HG02588 (cell line): Measurements from ENCODE around the gene DCTN1.
A peak's percentile ranks its signal among the peaks of the same experiment; 100 is the strongest.

ENCODE experiments used
- ATAC-seq: cut with Tn5 transposase; IDR thresholded peaks from one replicate; pipeline ENCODE4 v1.9.1; 2021; ENCODE audit warnings: mild to moderate bottlenecking, moderate library complexity; ENCODE audit not compliant: unreplicated experiment

DCTN1 gene

DNA sequence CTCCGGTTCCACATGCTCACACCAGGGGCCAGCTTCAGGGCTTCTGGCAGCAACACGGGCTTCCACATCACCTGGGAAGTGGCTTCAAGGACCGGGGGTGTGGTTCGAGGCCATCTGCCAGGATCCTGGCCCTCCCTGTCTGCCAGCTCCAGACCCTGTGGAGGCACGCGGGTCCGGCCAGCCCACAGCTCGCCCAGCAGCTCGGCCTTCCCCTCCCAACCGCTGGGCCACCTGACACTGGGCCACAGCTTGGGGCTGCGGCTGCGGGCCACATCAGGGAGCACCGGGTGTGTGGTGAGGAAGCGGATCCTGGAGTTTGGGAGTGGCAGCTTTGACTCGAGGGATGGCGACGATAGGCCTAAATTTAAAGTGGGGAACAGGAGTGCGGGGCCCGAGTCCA, 34.3 kb upstream of the DCTN1 start:
- no peak for ATAC-seq

DNA sequence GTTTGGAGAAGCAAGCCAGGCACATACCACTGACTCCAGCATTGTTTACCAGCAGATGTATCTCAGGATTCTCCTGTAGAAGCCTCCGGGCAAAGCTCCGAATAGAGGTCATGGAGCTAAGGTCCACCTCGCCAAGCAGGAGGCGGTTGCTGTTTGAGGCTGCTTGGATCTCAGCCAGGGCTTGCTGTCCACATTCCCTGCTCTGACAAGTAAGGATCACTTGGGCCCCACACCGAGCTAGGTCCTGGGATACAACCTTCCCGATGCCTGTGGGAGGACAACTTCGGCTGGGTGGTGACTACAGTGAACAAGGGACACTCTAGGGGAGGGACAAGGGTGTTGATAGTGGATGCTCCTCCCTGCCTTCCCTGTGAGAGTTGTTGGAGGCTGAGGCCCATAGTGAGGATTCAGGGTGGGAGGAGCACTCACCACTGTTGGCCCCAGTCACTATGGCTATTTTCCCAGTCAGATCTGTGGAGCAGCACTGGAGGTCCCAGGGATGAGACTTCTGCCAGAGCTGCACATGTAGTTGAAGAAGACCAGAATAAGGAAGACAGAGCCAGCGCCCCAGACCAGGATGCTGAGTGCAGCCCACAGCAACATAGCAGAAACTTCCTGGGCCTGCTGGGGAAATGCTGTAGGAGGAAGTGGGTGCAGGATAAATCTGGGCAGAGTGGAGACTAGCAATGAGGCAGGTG, 33.0 kb upstream of the DCTN1 start:
- ATAC-seq = no peak

DNA sequence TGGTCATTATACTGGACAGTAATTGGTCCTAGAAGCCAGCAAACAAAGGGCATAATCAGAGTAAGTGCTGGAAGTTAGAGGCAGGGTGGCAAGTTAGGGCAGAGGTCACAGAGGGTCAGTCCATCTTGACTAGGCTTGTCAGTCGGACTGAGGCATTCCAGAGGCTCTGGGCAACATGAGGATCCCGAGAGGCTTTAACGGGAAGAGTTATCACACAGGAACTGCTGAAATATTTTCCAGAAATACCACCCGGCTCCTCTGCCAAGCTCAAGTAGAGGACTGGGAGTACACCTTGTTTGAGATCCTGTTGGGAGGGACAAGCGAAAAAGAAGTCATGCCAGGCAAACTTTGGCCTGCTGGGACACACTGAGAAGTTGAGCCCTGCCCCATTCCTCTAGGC, 27.6 kb upstream of the DCTN1 start:
- ATAC-seq = no peak

DNA sequence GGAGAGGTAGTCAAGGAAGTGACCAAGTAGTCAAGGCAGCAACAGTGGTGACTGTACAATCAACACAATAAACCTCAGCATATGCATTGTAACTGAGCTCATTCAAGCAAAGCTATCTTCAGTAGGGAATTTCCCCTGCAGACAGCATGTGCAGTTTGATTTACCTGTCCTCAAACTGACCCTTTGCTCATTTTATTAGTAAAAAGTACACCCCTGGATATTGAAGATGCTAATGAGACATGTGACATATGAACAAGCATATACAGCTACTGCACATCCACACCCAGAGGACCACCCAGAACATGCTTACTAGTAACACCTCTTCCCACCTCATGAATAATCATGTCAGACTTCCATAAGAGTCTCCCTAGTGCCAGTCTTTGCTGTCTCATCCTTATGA, 25.9 kb upstream of the DCTN1 start:
- no peak for ATAC-seq

DNA sequence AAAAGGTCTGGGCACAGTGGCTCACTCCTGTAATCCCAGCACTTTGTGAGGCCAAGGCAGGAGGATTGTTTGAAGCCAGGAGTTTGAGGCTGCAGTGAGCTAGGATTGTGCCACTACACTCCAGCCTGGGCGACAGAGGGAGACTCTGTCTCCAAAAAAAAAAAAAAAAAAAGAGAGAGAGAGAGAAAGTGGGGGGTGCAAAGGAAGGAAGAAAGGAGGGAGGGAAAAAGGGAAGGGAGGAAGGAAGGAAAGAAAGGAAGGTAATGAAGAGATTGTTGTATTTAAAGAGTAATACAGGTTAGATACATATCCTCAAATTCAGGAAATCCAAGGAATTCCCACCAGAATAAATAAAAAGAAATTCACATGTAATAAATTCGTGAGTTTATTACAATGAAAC, 21.8 kb upstream of the DCTN1 start:
- no peak for ATAC-seq

DNA sequence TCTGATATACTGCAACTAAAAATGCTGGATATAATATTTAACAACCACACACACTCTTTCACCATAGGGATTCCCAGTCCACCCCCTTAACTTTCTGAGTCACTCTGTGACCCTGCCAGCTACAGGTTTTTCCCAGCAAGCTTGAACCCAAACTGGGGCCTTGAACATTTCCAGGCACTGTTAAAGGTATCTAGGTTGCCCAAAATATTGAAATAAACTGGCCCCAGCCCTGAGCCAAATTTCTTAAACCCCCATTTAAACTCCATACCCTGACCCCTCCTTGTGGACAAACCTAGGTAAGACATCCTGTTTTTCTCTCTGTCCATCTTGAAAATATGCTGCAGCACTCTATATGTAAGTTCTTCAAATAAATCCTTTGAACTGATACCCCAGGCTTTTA, 19.7 kb upstream of the DCTN1 start:
- no peak for ATAC-seq

DNA sequence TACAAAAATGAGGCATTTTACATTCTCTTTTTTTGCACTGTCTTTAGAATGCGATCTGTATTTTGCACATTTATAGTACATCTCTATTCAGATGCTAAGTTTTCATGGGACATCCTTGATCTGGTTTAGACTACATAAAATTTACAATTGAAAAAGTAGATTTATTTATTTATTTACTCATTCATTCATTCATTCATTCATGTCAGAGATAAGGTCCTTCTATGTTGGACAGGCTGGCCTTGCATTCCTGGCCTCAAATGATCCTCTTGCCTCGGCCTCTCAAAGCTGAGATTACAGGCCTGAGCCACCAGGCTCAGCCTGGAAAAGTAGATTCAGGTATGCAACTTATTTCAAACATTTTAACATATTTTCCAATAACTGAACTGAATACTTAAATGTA, 16.0 kb upstream of the DCTN1 start:
- ATAC-seq = no peak

DNA sequence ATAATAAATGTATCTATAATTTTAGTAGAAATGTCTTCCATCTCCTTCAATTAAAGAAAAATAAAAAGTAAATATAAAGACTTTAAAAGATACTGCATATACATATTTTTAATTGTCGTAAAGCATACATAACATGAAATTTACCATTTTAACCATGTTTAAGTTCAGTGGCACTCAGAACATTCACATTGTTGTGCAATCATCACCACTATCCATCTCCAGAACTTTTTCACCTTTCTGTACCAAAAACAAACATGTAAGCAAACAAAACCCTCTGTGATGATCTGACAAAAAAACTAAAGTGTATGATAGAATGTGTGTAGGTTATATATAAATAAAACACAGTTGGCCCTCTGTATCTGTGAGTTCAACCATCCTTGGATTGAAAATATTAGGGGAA, 13.4 kb upstream of the DCTN1 start:
- no peak for ATAC-seq

DNA sequence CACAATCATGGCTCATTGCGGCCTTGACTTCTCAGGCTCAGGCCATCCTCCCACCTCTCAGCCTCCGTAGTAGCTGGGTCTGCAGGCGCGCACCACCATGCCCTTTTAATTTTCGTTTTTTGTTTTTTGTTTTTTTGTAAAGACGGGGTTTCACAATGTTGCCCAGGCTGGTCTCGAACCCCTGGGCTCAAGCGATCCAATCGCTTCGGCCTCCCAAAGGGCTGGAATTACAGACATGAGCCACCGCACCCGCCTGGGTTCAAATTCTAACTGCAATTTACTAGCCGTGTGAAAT, 12.3 kb upstream of the DCTN1 start:
- ATAC-seq = no peak

DNA sequence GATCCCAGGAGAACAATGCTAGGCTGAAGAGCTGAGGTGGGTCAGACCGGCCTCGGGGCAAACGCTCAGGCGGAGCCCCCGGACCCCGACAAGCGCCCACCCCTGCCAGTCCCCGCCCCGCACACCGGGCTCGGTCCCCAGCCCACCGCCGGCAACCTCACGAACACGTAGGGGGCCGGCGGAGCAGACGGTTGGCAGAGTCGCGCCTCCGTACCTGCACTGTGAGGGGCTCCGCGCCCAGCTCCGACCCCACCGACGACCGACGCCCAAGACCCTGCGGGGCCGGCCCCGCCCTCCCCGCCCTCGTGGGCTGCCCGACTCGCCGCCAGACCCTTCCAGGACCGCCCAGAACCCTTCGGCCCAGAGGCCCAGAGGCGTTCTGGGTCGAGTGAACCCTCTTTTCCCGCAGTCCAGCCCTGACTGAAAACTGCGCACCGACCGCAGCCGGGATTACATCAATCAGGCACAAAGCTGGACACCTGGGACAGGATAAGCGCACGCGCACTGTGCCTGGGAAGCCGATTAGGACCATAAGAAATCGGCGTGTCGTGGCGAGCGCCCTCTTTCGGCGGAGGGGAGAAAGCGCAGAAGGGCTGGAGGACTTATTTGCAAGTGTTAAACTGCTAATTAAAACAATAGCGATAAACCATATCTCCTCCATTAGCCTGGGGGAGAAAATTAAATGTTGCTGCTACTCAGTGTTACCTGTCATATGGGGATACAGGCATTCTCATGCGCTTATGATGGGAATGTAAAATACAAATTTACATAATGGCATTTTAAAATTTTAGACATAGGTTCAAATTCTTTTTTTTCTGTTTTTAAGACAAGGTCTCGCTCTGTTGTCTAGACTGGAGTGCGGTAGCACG, 11.7 kb upstream of the DCTN1 start:
- ATAC-seq = peak; percentile 68

DNA sequence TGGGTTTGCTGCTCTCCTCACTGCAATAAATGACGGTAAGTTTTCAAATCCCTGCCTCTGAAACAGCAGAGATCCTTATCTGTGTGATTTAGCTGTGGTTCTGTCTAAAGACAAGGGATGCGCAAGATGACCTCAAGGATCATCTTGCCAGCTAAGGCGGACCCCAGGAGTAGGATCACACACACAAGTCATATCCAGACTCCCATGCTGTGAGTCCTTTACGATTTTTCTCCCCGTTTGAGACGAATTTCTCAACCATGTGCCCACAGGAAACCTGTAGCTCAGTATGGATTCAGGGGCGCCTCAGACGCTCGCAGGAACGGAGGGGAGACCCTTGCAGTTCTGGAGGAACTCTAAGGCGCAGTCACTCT, 11.1 kb upstream of the DCTN1 start:
- no peak for ATAC-seq

DNA sequence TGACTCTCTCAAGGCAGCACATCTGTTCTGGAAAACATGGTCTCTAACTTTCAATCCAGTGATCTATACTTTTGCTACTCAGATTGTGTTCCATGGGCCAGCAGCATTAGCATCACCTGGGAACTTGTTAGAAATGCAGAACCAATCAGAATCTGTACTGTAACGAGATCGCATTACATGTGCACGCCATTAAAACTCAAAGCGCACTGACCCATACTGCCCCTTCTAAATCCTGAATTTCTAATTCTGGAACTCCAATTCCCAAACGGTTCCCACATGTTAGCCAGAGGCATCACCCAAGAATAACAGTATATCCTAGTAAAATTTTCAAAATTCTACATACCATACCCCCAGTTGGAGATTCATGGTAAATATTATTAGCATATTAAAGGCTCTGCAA, 10.5 kb upstream of the DCTN1 start:
- ATAC-seq = no peak

DNA sequence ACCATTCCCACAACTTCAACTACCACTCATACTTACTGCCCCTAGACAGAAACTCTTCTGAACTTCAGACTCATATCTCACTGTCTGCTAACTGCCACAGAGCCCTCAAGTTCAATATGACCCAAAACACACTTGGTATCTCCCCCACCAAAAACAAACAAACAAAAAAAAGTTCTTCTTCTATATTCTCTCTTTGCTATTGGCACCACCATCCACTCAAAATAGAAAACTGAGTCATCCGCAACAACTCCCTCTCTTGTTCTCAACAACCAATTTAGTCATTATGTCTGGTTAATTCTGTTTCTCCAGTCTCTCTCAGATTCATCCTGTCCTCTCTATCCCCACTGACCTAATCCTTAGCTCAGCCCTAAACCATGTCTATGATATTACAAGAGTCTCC, 7.2 kb upstream of the DCTN1 start:
- ATAC-seq = no peak

DNA sequence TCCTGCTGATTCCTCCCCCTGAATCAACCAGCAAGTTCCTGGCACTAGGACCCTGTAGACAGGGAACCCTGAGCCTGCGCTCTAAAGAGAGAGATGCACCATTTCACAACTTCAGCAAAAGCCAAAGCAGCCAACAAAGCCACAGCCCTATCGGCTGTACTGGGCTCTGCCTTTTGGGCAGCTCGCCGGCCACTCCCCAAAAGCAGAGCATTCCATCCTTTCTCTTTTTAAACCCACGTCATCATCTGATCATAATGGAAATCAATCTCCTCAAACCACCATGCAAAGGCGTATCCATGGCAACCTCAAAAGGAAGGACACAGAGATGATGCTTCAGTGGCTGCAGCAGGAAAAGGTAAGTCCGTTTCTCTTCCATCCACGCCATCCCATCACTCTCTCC, 5.3 kb upstream of the DCTN1 start:
- ATAC-seq = no peak

DNA sequence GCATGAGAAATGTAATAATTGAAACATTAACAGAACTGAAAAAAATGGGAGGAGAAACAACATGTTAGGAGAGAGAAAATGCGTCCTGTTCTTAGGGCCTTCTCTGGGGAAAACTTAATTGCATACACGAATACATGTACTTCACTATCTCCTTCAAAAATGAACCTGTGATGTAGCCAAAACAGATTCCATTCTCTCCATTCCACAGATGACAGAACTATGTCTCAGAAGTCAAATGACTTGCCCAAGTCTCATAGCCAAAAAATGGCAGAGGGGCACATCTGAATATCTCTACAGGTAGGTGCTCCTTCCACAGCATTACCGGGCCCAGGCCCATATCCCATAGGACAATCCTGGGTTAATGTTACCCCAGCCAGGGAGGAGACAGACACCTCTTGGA, 3.9 kb upstream of the DCTN1 start:
- no peak for ATAC-seq

DNA sequence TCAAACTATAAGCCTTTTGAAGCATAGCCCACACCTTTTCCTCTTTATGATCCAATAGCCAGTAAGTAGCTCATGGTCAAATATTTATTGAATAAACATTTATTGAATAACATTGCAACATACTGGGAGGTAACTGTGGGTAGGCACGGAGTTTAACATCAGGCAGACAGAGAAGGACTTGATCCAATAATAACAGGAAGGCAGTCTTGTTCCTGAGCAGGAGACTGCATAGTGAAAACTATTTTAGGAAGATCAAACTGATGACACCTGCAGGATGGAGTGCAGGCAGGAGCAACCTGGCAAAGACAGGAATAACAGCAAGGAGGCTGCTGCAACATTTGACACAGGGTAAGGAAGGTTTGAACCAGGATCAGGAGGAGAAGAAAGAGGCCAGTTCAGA, 3.1 kb upstream of the DCTN1 start:
- ATAC-seq = no peak

DNA sequence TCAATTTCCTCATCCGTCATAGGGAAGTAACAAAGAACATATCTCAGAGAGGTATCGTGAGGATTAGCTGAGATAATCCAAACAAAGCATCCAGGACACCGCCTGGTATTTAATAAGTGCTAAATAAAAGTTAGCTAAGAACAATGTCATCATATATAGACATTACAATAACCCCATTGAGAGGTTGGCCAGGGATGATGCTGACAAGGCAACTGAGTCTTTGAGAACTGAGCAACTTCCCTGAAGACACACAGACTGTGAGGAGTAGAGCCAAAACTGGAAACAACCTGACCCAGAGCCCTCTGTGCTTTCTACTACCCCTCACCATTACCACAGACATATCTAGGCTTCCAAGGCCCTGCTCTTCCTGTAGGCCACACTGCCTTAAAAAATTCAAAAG, 1.6 kb upstream of the DCTN1 start:
- ATAC-seq = no peak

DNA sequence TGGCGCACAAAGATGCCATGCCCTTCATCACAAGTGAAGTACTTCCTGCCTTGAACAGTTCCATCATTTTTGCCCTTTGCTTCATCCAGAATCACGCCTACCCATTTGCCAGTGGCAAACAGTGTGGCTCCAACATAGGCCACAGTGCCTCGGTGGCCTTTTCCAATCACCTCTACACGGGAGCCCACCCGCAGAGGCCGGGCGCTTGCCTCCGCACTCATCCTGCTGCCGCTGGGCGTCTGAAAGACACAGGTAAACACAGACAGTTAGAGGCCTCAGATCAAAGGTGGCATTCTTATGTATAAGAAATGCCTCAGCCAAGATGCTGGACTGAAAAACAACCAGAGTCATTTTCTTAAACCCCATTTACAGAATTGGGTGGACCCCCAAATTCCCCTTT, 2.1 kb downstream of the DCTN1 start:
- no peak for ATAC-seq

DNA sequence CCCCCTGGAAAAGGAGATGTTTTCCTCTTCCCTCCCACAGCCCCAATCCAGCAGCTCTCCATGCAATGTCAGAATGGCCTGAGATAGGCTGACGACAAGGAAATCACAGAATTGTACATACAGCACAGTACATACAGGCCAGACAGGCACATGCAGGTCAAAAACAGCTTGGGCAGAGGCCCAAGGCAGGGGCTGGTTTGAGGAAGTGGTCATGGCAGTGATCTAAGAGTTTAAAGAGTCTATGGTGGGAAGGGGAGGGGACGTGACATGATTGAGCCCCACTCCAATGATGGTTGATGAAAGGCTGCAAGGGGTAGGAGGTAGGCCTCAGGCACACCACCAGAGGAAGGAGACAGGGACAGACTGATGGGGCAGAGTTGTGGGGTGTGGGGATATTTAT, 4.3 kb downstream of the DCTN1 start:
- ATAC-seq = no peak

DNA sequence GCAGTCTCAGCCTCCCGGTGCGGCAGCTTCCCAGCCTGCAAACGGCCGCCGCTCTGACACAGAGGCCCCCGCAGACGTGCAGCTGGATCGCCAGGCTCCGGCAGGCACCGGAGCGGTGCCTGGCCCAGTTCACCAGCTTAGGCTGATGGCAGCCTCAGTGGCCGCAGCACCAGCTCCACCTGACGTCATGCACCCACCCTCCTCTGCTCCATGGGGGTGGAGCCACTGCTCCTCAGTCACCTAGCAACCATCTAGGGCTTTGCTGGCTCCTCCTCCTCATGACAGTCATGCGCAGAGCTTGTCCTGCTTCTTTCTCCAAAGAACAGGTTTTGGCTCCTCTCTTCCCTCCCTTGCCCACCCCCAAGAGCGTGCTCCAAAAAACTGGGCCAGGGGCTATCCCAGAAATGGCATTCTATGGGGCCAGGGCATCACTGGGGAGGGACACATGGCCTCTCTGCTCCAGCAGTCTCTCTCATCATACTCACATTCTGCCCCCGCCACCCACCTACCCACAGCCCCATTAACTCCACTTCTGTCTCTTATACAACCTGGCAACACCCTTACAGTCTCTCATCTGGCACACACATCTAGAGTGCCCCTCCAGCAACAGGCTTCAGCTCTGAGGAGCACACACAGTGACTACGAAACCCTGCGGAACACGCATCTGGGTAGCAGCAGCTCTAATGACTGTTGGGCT, 5.5 kb downstream of the DCTN1 start:
- ATAC-seq = no peak

DNA sequence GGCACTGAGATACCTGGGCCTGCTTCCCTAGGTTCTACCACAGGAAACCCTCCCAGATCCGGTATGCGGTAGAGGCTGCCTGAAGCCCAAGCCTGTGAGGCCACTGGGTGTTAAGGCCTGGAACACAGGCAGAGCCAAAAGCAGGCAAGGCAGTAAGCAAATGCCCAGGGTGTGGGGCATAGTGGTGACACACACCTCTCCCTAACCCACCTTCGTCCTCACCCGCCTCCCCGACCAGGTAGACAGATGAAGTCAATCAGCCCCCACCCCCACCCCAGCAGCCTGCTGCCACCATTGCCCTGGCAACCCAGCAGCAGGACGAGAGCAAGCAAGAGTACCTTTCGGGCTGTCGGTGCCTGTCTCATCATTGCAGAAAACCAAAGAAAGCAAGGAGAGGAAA, 6.1 kb downstream of the DCTN1 start:
- no peak for ATAC-seq

DNA sequence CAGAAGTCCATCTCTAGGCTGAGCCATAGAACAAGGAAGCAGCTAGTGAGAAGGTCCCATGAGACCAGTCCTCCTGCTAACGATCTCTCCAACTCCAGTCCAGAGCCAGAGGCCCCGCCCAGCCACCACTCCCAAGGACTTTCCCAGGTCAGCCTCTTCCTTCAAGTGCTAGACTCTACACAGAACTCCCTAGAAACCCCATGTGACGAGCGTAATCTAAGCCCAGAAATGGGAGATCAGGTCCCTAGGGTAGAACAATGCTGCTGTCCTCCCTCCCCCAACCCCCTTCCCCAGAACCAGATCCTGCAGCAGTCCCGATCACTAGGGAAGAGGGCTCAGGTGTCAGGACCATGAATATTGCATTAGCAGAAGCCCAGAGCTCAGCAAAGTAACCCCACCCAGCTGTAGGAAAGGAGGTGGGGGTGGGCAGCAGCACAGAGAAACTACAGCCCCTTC, 6.9 kb downstream of the DCTN1 start:
- no peak for ATAC-seq
